HG03097 (cell line): ENCODE results near the gene CCDC9B.

Source experiments
- ATAC-seq: cut with Tn5 transposase; IDR thresholded peaks from one replicate; pipeline ENCODE4 v1.9.1; 2021; ENCODE audit not compliant: unreplicated experiment, low FRiP score

The CCDC9B gene

DNA sequence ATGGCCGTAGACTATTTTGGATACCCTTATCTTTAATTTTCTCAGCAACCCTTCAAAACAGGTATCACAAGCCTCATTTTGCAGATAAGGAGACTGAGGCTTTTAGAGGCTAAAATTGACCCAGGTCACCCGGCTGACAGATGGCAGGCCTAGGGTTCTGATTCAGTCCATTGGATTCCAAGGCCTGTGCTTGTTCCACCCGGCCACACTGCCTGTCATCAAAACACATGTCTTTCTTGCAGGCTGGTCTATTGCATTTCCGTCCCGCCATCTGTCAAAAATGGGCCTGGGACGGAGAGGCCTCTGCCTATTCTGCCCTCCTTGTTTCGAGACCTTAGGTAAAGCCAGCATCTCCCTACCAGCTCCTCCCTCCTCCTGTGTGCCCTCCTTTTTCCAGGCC lies 9.1 kb downstream of the CCDC9B start:
- ATAC-seq = no peak

DNA sequence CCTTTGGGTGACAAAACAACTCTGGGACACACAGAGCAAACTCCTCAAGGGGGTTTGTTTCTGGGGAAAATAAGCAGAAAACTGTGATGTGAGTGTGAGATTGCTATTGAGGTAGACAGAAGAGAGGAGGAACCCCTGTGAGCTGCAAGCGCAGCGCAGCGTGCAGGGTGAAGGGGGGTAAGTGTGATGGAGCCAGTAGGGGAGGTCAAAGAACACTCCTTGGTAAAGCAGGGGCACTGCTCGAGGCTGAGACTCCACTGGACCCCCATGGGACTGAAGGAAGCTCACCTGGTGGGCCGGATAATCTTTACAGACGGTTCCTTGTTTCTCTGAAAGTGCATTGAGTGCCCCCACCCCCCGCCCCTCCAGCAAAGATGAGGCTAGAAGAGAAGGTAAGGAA lies 9.7 kb downstream of the CCDC9B start:
- no peak for ATAC-seq

- ATAC-seq = no peak
These were observed 10.3 kb downstream of the CCDC9B start for GRCh38 chr15:40330368-40330836.

DNA sequence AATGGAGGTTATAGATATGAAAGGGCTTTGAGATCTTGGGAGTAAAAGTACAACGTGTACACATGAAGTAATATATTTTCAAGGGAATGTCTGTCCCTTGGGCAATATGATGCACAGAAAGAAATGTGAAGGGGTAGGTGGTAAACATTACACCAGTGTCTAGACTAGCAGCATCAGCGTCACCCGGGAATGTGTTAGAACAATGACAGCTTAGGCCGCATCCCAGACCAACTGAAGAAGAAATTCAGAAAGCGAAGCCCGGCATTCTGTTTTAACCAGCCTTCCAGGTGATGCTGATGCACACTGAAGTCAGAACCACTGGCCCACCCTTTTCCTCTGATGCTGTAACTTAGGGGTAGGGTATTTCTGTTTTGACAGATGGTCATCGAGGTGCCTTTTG lies 10.9 kb downstream of the CCDC9B start:
- no peak for ATAC-seq

GRCh38 chr15:40328751-40329150 lies 12.0 kb downstream of the CCDC9B start:
- ATAC-seq = no peak

- no peak for ATAC-seq
These were observed 12.6 kb downstream of the CCDC9B start for GRCh38 chr15:40328176-40328575.

DNA sequence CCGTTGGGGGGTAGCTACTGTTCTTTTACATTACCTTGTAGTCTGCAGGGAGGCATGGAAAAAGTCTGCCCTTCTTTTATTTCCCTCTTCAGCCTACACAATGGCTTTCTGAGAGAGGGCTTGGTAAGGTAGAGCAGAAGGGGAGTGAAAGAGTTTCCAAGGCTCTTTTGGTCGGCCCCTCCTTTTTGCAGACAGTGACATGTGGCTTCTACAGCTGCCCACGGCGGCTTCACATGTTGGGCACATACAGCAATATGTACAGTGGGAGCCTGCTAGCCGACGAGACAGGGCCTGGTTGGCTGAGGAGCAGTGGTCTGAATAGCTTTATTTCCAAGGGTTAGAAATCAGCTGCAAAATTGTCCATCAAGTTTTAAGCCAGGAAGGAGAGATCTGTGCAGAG lies 13.3 kb downstream of the CCDC9B start:
- no peak for ATAC-seq

DNA sequence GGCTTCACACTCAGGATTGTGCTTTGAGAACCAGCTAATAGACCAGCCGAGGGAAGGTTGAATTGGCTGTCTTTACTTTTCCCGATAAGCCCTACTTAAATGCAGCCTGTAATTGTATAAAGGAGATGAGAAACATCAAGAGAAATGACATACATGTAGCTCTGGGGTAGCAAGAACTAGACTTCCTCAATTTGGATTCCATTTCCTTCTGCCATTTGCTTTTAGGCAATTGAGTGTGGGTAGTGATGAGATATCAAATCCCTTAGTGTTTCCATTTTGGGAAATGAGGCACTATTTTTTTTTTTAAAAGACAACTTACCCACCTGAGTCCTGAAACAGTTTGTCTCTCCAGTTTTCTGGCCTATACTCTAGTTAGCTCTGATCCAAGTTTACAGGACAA lies 15.0 kb downstream of the CCDC9B start:
- ATAC-seq = no peak

GRCh38 chr15:40325188-40325587 lies 15.6 kb downstream of the CCDC9B start:
- no peak for ATAC-seq

DNA sequence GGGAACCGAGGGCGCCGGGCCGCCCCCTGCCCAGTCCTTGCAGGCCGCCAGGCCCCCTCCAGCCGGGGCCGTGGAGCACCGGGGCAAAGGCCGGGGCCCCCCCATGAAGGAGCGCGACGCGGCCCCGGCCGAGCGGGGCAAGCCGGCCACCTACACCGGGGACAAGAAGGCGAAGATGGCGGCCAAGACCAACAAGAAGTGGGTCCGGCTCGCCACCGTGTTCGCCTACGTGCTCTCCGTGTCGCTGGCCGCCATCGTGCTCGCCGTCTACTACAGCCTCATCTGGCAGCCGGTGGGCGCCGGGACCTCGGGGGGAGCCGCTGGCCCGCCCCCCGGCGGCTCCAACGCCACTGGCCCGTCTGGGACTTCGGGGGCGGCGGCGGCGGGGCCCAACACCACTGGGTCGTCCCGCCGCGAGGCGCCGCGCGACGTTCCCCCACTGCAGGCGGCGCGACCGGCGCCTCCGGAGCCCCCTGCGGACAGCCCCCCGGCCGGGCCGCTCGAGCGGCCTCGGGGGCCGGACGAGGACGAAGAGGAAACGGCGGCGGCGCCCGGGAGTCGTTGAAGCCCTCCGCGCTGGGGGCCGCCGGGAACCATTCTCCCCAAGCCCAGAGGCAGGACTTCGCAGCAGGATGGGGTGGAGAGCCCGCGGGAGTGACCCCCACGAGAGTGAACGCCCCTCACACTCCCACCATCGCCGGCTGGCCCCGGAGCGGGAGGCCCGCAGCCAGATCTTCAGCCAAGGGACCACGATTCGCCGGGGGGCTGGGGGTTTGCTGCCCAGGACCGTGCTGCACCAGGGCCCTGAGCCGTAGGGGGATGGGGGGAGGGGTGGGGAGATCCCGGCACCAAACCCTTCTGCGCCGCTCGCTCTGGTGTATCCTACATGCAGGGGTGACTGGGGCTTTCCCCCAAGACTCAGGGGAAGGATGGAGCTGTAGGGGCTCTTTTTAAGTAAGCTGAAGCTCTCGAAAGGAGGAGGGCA lies 16.5 kb downstream of the CCDC9B start:
- ATAC-seq = peak; percentile 5

DNA sequence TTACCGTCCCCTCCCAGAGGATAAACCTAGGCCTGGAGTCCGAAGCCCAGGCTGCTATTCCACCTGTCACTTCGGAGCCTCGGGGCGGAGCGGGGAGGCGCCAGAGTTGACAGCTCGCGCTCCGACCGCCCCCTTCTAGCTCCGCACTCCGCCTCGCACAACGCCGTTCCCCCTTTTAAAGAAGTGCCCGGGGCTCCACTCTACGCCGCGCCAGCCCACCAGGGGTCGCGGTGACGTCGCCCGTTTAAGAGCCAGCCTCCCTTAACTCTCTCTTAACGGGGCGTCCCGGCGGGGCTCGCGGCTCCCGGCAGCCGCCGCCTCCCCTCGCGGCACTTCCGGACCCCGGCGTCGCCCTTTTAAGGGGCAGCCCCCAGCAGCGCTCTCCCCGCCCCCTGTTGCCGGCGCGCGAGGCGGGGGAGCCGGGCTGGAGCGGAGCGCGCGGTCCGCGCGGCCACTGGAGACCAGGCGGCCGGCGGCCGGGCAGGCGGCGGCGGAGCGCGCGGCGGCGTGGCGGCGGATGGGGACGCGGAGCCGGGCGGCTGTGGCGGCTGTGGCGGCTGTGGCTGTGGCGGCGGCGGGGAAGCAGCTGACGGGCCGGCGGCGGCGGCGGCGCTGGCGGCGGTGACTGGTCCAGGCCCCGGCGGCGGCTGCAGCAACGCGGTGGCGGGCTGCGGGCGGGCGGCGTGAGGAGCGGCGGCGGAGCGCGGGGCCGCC lies 17.3 kb downstream of the CCDC9B start, which contains the start of gene INAFM2:
Gene INAFM2, plus strand, starts transcription at position 454 of the 714 bp plus-strand sequence. CDS start 364 bp downstream, outside the sequence.
- peak; percentile 88 for ATAC-seq

- no peak for ATAC-seq
These were observed 18.1 kb downstream of the CCDC9B start for GRCh38 chr15:40322531-40323238.

DNA sequence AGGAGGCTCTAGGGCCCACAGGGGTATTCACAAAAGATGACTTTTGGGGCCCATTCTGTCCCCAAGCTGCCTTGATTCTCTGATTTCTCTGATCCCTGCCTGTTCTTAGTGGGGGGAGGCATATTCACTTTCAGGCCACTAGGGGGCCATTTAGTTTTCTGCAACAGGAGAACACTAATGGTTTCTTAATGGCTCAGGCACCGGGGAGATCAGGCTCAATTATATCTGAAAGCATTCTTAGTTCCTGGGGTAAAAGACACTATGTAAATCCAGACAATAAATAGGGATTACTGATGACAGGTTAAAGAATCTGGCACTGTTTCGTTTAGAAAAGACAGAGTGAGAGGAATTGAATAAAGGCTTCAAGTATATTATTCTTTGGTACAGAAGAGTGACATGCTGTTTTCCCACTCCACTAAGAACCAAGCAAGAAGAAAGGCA lies 19.8 kb downstream of the CCDC9B start:
- ATAC-seq = no peak

DNA sequence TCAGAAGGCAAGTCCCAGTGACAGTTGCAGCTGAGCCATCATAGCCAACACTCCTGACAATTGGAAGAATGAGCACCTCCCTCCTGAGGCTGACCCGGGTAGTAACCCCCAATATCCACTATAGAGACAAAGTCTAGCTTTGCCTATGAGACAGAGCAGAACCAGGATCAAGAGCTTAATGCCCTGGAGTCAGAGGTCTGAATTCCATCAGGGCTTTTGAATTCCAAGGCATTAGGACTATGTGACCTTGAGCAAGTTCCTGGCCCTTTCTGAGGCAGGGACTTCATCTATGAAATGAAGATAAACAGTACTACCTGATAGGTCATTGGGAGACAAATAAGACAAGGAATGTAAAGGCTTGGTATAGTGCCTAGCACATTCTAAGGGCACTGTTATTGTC lies 20.3 kb downstream of the CCDC9B start:
- ATAC-seq = no peak

- no peak for ATAC-seq
These were observed 23.2 kb downstream of the CCDC9B start for GRCh38 chr15:40317580-40317979.

- ATAC-seq = no peak
These were observed 23.8 kb downstream of the CCDC9B start for GRCh38 chr15:40316931-40317330.

GRCh38 chr15:40314723-40315276 lies 25.9 kb downstream of the CCDC9B start:
- no peak for ATAC-seq

DNA sequence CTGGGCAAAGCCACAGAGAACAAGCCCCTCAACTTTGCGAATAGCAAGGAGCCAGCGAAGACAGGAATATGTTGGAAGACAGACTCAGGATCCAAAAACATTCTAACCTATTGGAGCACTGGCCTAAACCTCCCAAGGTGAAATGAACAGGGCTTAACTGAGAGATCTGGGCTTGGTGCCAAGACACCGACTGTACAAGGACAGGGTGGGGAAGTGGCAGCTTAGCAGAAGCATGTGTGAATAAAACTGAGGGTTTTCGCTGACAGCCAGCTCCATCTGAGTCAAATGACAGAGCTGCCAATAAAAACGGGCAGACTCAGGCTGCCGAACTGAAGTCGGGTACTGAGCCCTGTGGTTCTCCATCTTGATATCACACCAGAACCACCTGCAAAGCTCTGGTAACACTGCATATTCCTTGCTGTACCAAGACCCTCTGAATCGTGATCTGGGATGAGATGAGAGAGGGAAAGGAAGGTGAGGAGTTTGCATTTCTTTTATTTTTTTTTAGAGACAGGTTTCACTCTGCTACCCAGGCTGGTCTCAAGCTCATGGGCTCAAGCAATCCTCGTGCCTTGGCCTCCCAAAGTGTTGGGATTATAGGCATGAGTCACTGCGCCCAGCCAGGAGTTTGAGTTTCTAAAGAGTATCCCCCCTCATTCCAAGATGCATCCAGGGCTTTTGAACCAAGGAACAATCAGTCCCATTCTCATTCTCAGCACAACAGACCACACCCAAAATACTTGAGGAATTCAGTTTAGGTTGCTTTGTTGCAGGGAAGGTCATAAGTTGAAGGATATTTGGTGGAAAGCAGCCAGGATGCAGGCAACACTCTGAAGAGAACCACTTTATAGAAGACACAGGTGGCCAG lies 27.0 kb downstream of the CCDC9B start:
- ATAC-seq = no peak

- no peak for ATAC-seq
These were observed 28.2 kb downstream of the CCDC9B start for GRCh38 chr15:40312370-40313158.
